Heart right ventricle (tissue), 16 donors: ENCODE data around the gene CLC. TPM values are rescaled to one million over a fixed set of nuclear protein-coding genes. Genes with fewer than 3 reads are reported as not detected.

Experiments
- ATAC-seq, 8 donors: fragments of 200-7000 bp; cut with Tn5 transposase; one replicate each; pipeline ENCODE4 v1.9.1; 2020; ENCODE audit warnings: mild to moderate bottlenecking in 8 of 8, moderate library complexity in 8 of 8, moderate number of reproducible peaks in 1 of 8
- DNase-seq, 2 donors: peaks; one replicate each; pipeline ENCODE4 v3.0.0-alpha.2; 2020
- H3K27ac ChIP-seq, 10 donors: fragments of 200-600 bp; sonication (generic) in 2 of 10; one replicate each; pipeline versions ENCODE4 v1.5.0 to v1.8.0; 2020 to 2022; ENCODE audit warnings: mild to moderate bottlenecking in 3 of 10
- H3K27me3 ChIP-seq, 7 donors: fragments of 200-600 bp; one replicate each; pipeline ENCODE4 v1.8.0; 2021 to 2022; ENCODE audit warnings: mild to moderate bottlenecking in 2 of 7
- H3K36me3 ChIP-seq, 9 donors: fragments of 200-600 bp; sonication (generic) in 1 of 9; one replicate each; pipeline versions ENCODE4 v1.5.0 to v1.8.0; 2020 to 2022; ENCODE audit warnings: mild to moderate bottlenecking in 2 of 9
- H3K4me1 ChIP-seq, 9 donors: fragments of 200-600 bp; sonication (generic) in 1 of 9; one replicate each; pipeline versions ENCODE4 v1.5.0 to v1.8.0; 2020 to 2022; ENCODE audit warnings: mild to moderate bottlenecking in 4 of 9
- H3K4me3 ChIP-seq, 10 donors: fragments of 200-600 bp; sonication (generic) in 2 of 10; one replicate each; pipeline versions ENCODE4 v1.5.0 to v1.8.0; 2020 to 2022; ENCODE audit warnings: mild to moderate bottlenecking in 7 of 10, moderate library complexity in 2 of 10
- H3K9me3 ChIP-seq, 11 donors: fragments of 200-600 bp in 10 of 11; sonication (generic) in 2 of 11; one replicate each; pipeline versions ENCODE4 v1.5.0 to v1.8.0; 2013 to 2022; ENCODE audit warnings: mild to moderate bottlenecking in 2 of 11, control low read depth in 1 of 11, moderate library complexity in 1 of 11
- WGBS, 2 donors: extraction: QIAGEN DNeasy Blood & Tissue Kit; methylation state at CpG; one replicate each; pipeline ENCODE4 v1.1.7; 2013; ENCODE audit warnings: inconsistent platforms in 1 of 2; 5-methylcytosine and 5-hydroxymethylcytosine counted together
- intact Hi-C, 10 donors: fragments of 100-400 bp; cut with DNase I; formaldehyde crosslinking; loops; one replicate each; pipeline versions ENCODE4 v1.11.1 to v1.14.2; 2022
- long read RNA-seq, 3 donors: library from polyadenylated mRNA; unstranded; transcript quantifications; one replicate each; pipeline ENCODE4 v2.0.0, GENCODE V29; 2020 to 2021
- polyA plus RNA-seq, 2 donors: library from polyadenylated mRNA; stranded (reverse); fragments of 200-250 nt; gene quantifications; one replicate each; pipeline ENCODE4 v1.2.3, GENCODE V29; 2013
- total RNA-seq, 10 donors: library from RNA; stranded (reverse); fragmentation: NEBNext Ultra II Directional in 3 of 10; extraction: Animal tissue kit (Norgen Biotek cat#: 25700) in 3 of 10; gene quantifications; one replicate each; pipeline versions ENCODE4 v1.2.1 to v1.2.4, GENCODE V29; 2021 to 2023
- TF ChIP-seq, protein P1 (sequence below), 9 donors: fragments of 200-600 bp; sonication (generic) in 2 of 9; IDR thresholded peaks; one replicate each; pipeline versions ENCODE4 v1.5.0 to v1.8.0; 2021 to 2022; ENCODE audit warnings: antibody characterized with exemption in 9 of 9, mild to moderate bottlenecking in 5 of 9, moderate library complexity in 1 of 9
- donor health status: Arrhythmogenic right ventricular cardiomyopathy.
- donor health status: ischemic (EF 13 %, LVEDD 7.1; RV severe dilation, severe dysfunction).
- donor health status: healthy with polysubstance abuse.
- donor health status: DM: no; HTN: yes; CAD: no.
- donor health status: DM: no; HTN: no; CAD: no.
- donor health status: ischemic (EF 25% LVEDD 6.9; RV normal size, moderate dysfunction).
- donor health status: ischemic (EF 25% LVEDD 5.7; RV mildly dilated, moderate dysfunction).
- donor health status: healthy.
- donor health status: DM: yes; HTN: yes; CAD: no.
- donor health status: Ischemic cardiomyopathy.
- donor health status: ischemic (EF 35%, LVEDD 5.7; RV mildly dilated, moderate dysfunction).
- donor health status: nonischemic (EF 11% LVEDD 7.7; RV severe dilation, severe dysfunction).
- donor health status: DM: yes; HTN: yes; CAD: no.
- donor health status: PGD.
- donor health status: ischemic (EF 29% LVEDD 5.4; RV normal size, mild dysfunction).
- donor health status: nonischemic (EF 23%, LVEDD 6.1; RV moderate dilation, normal function).

Gene CLC
- total RNA-seq: 1 to 10 TPM in 1 of 10 donors, under 1 TPM in 1, not detected in 8; 0.47 to 8.9 TPM
- polyA plus RNA-seq: not detected
- long read RNA-seq, donor 1: 0 reads
- long read RNA-seq, donor 2: 0 reads
- long read RNA-seq, donor 3: 0 reads

DNA sequence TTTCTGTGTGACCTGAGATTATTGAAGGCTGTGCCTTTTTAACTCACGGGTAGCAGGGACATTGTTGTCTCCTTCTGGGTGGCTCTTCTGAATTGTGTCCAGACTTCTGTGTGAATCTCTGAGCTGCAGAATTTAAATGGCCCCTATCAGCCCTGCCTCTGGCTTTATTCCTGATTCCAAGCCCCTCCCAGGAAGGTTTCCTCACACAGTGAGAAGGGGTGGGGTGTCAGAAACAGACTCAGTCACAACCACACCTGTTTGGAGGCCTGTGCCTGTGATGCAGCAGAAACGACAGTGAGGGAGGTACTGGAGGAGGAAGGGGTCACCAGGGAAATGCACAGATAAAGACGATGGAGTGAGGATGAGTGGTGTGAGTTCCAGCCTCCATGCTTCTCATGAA, at the start of gene CLC:
TSS of gene CLC (minus strand) at position 139 of the 400 bp plus-strand sequence. CDS start at position 62, 77 bp downstream.
- Histone ChIP-seq H3K9me3 (no peaks in the 10 kb centered on the region), H3K4me1 (no peaks in the 10 kb centered on the region), H3K27ac (no peak within 1 kb of the TSS), H3K36me3 (no peaks in the 10 kb centered on the region), H3K4me3 (peak within 1 kb of the TSS in 1 of 10 donors; percentile 26), H3K27me3 (peaks cover 0 to 17% (median 9%) of the 10 kb centered on the region in 7 donors)
- TF ChIP-seq, protein P1, sequence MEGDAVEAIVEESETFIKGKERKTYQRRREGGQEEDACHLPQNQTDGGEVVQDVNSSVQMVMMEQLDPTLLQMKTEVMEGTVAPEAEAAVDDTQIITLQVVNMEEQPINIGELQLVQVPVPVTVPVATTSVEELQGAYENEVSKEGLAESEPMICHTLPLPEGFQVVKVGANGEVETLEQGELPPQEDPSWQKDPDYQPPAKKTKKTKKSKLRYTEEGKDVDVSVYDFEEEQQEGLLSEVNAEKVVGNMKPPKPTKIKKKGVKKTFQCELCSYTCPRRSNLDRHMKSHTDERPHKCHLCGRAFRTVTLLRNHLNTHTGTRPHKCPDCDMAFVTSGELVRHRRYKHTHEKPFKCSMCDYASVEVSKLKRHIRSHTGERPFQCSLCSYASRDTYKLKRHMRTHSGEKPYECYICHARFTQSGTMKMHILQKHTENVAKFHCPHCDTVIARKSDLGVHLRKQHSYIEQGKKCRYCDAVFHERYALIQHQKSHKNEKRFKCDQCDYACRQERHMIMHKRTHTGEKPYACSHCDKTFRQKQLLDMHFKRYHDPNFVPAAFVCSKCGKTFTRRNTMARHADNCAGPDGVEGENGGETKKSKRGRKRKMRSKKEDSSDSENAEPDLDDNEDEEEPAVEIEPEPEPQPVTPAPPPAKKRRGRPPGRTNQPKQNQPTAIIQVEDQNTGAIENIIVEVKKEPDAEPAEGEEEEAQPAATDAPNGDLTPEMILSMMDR (IDR thresholded peaks at IDR 0.05): no peak
- no peak for DNase-seq
- WGBS, 2 donors: 45% methylated on average over 3 of the region's 3 CpGs
- intact Hi-C loops: no loop called here
- ATAC-seq: no peak

DNA sequence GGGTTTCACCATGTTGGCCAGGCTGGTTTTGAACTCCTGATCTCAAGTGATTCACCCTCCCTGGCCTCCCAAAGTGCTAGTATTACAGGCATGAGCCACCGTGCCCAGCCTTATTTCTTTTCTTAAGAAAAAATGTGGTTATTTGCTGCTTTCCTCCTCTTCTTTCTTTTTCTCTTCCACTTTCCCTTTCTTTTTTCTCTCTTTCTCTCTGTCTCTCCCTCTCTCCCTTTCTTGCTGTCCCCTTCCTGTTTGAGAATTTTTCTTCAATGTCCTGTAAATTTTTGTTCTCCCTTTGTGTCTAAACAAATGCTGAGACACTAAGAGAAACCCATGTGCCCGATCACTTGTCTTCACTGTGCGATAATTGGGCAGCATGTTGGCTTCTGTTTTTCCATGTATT, 43.1 kb upstream of the CLC start:
- ATAC-seq (no peak), DNase-seq (no peak)
- Histone ChIP-seq H3K27ac (no peak overlapping the region), H3K36me3 (no peaks in the 10 kb centered on the region), H3K4me1 (no peaks in the 10 kb centered on the region), H3K4me3 (no peak overlapping the region), H3K27me3 (peaks cover 3 to 35% (median 23%) of the 10 kb centered on the region in 7 donors), H3K9me3 (no peaks in the 10 kb centered on the region)
- intact Hi-C loops: loop anchor here in 1 of 10 donors (10.0 kb wide), 1 partner anchor 184 kb away; no protein-coding TSS in a partner anchor
- TF ChIP-seq, protein P1 (IDR thresholded peaks at IDR 0.05): no peak
- WGBS, 2 donors: 87 to 88% methylated on average over 3 of the region's 3 CpGs

DNA sequence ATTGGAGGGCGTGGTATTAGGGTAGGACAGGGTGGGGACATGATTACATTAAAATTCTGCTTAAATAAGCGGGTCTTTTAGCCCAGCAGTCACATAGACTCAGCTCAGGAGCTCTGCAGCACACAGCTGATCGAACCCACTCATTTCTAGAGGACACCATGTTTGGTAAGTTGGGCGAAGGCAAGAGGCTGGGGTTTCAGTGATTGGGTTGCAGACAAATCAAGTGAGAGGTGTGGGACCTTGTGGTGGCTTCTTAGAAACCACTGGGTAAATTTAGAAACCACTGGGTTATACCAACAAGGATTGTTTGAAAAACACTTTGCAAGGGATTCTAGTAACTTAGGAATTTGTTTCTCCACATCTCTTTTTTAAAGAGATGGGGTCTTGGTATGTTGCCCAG, 40.9 kb upstream of the CLC start, which contains the start of gene LEUTX:
TSS of gene LEUTX (plus strand) at position 92 of the 400 bp plus-strand sequence. CDS start at position 159, 67 bp downstream.
- no peak for DNase-seq
- H3K9me3 ChIP-seq: no peaks in the 10 kb centered on the region
- intact Hi-C loops: no loop called here
- H3K27ac ChIP-seq: no peak within 1 kb of the TSS
- 62 to 64% methylated on average over 4 of the region's 4 CpGs for WGBS, 2 donors
- no peaks in the 10 kb centered on the region for H3K36me3 ChIP-seq
- no peak for ATAC-seq
- H3K27me3 ChIP-seq: peaks cover 0 to 20% (median 10%) of the 10 kb centered on the region in 7 donors
- no peaks in the 10 kb centered on the region for H3K4me1 ChIP-seq
- TF ChIP-seq, protein P1 (IDR thresholded peaks at IDR 0.05): no peak
- H3K4me3 ChIP-seq: no peak within 1 kb of the TSS

DNA sequence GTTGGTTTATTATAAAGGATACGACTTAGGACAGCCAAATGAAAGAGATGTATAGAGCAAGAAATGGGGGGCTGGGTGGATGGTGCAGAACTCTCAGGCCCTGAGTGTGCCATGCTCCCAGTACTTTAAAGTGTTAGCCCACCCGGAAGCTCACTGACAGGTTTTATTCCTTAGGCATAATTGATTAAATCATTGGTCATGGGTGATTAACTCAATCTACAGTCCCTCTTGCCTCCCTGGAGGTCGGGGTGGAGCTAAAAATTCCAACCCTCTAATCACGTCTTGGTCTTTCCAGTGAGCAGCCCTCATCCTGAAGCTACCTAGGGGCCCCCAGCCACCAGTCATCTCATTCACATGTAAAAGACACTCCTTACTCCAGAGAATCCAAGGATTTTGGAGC, 31.0 kb upstream of the CLC start:
- H3K36me3 ChIP-seq: no peaks in the 10 kb centered on the region
- TF ChIP-seq, protein P1 (IDR thresholded peaks at IDR 0.05): no peak
- peaks cover 0 to 26% (median 13%) of the 10 kb centered on the region in 7 donors for H3K27me3 ChIP-seq
- intact Hi-C loops: loop anchor here in 3 of 10 donors (5.0 to 10.0 kb wide), 2 partner anchors 214 to 216 kb away; no protein-coding TSS in a partner anchor
- DNase-seq (no peak), ATAC-seq (no peak)
- 50 to 57% methylated on average over 4 of the region's 4 CpGs for WGBS, 2 donors
- H3K4me3 ChIP-seq: no peak overlapping the region
- peaks cover 0 to 10% (median 4%) of the 10 kb centered on the region in 11 donors for H3K9me3 ChIP-seq
- no peak overlapping the region for H3K27ac ChIP-seq
- no peaks in the 10 kb centered on the region for H3K4me1 ChIP-seq
